ENCODE measurements around the gene IGDCC3.
"Not testable (repeated sequence)": the region's sequence is repeated elsewhere in the genome, so short reads cannot be mapped to it uniquely, and the experiment has no call there.

IGDCC3 gene

DNA sequence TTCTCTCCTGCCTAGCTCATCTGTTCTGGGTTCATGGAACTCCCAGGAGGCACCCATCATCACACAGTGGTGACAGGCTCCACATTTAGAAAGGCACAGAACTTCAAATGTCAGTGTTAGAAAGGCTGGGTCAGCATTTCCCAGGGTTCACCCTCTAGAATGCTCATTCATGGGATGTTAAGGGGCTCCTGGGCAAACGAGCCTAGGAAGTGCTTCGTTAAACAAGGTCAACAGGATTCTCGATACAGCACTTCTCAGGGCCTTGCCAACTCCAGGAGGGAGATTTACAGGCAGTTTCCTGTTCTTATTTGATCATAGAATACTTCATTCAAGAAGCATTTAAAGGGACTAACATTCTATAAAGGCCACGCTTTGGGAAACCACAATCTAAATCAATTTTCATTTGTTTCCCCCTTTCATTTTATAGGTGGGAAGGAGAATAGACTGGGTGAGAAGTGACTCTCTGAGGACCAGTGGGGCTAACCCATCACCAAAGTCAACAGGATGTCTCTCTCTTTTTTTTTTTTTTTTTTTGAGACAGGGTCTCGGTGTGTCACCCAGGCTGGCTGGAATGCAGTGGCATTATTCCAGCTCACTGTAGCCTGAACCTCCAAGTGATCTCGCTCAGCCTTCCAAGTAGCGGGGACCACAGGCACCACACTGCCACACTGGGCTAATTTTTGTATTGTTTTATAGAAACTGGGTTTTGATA, 30.7 kb upstream of the IGDCC3 start:
- intact Hi-C loops (cut with DNase I): no loop called here
- peak in 2 of 10 donors; percentile 17 to 24 for DNase-seq

GRCh38 chr15:65406424-65407000, 28.7 kb upstream of the IGDCC3 start:
- DNase-seq: peak in 1 of 10 donors; percentile 12

DNA sequence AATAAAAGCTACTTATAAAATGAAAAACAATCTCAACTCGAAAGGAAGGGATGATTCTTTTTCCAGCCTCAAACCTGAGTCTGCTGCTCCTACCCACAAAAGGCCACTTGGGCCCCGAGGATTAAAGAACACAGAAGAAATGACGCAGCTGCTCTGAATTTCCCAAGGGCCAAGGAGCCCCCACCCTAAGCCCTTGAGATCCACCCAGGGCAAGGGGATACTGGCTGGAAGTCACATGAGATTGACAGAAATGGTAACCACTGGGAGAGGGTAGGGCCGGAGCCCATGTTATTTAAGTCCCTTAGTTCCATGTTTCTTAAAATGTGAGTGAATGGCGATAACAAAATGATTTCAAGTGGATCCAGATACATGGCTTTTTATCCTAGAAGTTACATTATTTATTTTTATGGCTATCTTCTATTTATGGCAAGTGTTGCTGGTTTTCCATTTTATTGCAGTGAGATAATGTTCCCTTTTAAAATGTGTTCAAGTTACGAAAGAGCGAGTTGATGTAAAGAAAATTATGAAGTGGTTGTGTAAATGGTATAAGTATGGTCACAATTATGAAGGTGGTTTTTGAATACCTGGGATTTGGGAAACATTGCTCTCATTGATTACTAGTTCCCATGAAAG, 28.1 kb upstream of the IGDCC3 start:
- peak in 2 of 10 donors; percentile 14 to 22 for DNase-seq
- intact Hi-C loops (cut with DNase I): no loop called here

More at GRCh38 chr15:65406424-65407000, 28.7 kb upstream of the IGDCC3 start:
- intact Hi-C loops (cut with DNase I): no loop called here

- DNase-seq: peak in 1 of 10 donors; percentile 19
- intact Hi-C loops (cut with DNase I): no loop called here
Measured at GRCh38 chr15:65404186-65404872, 26.5 kb upstream of the IGDCC3 start.

DNA sequence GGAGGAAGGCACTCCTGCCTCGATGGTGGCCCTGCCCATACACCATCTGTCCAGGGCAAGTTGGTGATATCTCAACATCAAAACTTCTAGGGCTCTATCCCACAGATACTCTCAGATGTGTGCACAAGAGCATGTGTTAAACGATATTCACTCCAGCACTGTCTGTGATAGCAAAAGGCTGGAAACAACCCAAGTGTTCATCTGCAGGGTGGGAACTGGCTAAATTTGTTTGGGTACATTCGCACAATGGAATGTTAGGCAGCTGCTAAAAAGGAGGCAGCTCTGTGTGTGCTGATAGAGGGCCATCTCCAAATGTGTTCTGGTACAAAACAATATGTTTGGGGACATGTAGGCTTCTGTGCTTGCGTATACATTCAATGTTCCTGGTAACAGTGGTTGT, 25.2 kb upstream of the IGDCC3 start:
- no peak for DNase-seq
- intact Hi-C loops (cut with DNase I): no loop called here

GRCh38 chr15:65401611-65402240, 23.9 kb upstream of the IGDCC3 start:
- intact Hi-C loops (cut with DNase I): no loop called here

DNA sequence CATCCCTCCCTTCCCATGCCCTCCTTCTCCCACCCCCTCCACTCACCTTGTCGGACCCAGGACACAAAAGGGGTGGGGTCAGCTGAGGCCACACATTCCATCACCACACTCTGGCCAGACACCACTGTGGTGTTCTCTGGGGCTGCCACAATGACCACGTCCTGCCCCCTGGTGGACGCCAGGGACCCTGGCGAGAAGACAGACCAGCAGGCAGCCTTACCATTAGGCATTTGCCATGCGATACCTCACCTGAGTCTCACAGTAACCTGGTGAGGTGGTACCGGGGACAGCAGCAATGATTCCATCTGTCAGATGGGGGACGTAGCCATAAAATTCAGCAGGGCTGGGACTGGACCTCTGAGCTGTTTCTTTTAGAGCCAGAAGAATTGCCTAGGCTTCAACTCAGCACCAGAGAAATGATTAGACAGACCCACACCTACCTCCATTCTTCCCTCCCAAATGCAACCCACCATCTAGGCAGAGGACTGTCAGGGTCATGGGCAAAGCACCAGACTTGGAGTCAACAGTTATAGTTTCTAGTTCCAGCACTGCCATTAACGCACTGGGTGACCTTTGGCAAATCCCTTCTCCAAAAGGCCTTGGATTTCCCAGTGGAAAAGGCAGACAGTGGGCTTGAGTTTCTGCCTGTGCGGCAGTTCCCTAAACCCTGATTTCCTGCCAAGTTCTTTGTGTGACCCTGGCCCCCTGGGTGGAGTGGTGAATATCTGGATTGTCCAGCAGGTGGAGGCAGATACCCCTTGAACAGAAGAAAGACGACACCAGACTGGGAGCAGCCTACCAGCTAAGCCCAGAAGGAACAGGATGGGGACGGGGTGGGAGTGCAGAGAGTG, 23.2 kb upstream of the IGDCC3 start:
- intact Hi-C loops (cut with DNase I): no loop called here
- DNase-seq: peak in 8 of 10 donors; percentile 34 to 91 (median 58)

More at GRCh38 chr15:65401611-65402240, 23.9 kb upstream of the IGDCC3 start:
- peak in 2 of 10 donors; percentile 46 to 58 for DNase-seq

GRCh38 chr15:65399997-65400396, 22.2 kb upstream of the IGDCC3 start:
- peak in 1 of 10 donors; percentile 8 for DNase-seq
- intact Hi-C loops (cut with DNase I): no loop called here

DNA sequence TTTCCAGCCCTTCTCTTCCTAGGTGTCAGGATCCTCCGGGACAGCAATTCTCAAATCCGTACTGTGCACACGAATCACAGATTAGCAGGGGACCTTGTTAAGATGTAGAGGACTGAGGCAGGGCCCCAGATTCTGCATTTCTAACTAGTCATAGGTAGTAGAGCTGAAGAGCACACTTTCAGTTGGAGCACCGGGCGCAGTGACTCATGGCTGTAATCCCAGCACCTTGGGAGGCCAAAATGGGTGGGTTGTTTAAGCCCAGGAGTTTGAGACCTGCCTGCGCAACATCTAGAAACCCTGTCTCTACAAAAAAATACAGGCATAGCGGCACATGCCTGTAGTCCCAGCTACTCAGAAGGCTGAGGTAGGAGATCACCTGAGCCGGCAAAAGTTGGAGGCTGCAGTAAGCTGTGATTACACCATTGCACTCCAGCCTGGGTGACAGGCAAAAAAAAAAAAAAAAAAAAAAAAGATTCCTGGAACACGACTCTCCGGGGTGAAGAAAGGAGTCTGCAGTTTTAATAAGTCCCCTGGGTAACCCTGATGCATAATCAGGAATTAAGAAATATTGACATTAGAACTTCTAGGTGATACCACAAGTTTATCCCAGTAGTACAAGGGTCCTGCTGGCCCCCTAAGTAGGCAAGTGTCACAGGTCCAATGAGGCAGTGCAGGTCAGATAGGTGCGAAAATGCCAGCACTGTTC, 21.4 kb upstream of the IGDCC3 start:
- DNase-seq: peak in 3 of 10 donors; percentile 16 to 28 (median 24)
- intact Hi-C loops (cut with DNase I): no loop called here

DNA sequence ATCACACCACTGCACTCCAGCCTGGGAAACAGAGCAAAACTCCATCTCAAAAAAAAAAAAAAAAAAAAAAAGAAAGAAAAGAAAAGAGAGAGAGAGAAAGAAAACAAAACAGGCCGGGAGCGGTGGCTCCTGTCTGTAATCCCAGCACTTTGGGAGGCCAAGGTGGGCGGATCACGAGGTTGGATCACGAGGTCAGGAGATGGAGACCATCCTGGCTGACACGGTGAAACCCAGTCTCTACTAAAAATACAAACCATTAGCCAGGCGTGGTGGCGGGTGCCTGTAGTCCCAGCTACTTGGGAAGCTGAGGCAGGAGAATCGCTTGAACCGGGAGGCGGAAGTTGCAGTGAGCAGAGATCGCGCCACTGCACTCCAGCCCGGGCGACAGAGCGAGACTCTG, 20.7 kb upstream of the IGDCC3 start:
- DNase-seq: peak in 3 of 10 donors; percentile 37 to 74 (median 44)
- intact Hi-C loops (cut with DNase I): not testable (repeated sequence)

GRCh38 chr15:65396965-65397317, 19.1 kb upstream of the IGDCC3 start:
- no peak for DNase-seq

GRCh38 chr15:65396283-65396964, 18.6 kb upstream of the IGDCC3 start:
- peak in 3 of 10 donors; percentile 41 to 69 (median 47) for DNase-seq
- intact Hi-C loops (cut with DNase I): no loop called here

More at GRCh38 chr15:65396965-65397317, 19.1 kb upstream of the IGDCC3 start:
- intact Hi-C loops (cut with DNase I): no loop called here

DNA sequence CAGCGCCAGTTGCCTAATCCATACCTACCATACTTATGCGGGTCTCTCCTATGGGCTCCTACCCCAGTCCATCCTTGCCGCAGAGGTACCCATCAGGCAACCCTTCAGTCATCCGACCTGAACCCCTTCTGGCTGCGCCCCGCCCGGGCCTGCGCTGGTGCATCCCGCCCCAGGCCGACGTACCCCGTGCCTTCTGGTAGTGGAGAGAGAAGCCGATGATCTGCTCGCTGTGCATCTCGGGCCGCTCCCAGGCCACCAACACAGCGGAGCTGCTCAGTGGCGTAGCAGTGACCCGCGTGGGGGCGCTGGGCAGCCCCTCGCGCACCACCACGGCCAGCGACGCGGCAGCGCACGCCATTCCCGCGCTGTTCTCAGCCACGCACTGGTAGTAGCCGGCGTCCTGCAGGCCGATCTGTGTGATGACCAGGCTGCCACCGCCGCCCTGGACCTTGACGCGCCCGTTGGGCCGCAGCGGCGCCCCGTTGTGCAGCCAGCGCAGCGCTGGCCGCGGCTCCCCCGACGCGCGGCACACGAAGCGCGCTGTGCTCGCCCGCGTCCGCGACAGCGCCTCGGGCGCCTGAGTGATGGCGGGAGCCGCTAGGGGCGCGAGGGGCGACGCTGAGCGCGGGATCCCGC, 17.9 kb upstream of the IGDCC3 start:
- intact Hi-C loops (cut with DNase I): no loop called here
- DNase-seq: peak in 3 of 10 donors; percentile 52 to 76 (median 62)

DNA sequence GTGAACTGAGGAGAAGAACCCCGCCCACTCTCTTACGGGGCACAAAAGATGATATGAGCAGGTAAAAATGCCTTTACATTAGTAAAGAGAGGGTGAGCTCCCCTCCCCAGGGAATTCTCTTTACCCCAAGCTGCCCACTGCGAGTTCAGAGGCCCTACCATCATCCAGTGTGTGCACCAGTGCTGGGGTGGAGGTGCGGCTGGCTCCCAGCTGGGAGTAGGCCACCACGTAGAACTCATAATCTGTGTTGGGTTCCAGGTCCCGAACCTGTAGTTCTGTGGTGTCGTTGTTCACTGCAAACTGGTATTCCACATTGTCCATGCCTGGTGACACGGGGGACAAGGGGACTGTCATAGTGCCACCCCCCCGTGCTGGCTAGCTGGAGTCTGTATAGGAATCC, 17.1 kb upstream of the IGDCC3 start:
- peak in 3 of 10 donors; percentile 9 to 63 (median 41) for DNase-seq
- intact Hi-C loops (cut with DNase I): no loop called here

- peak in 3 of 10 donors; percentile 31 to 50 (median 48) for DNase-seq
- intact Hi-C loops (cut with DNase I): no loop called here
Measured at GRCh38 chr15:65394280-65394789, 16.5 kb upstream of the IGDCC3 start.

DNA sequence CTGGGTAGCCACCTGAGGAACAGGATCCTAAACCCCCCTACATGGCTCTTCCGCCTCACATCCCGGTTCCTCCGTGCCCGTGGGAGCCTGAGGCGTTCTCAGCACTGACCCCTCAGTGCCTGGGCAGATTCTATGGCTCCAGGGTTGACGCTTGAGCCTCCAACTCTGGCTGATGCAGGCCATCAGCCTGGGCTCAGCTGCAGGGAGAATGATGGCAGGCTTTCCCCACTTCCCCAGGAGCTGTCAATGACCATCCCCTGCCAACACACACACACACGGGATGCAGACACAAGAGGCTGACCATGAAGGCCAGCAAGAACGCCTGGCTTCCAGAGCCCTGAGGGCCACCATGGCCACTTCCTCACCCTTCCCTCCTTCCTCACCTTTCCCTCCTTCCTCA, 15.8 kb upstream of the IGDCC3 start:
- DNase-seq: peak in 3 of 10 donors; percentile 17 to 32 (median 22)
- intact Hi-C loops (cut with DNase I): no loop called here

DNA sequence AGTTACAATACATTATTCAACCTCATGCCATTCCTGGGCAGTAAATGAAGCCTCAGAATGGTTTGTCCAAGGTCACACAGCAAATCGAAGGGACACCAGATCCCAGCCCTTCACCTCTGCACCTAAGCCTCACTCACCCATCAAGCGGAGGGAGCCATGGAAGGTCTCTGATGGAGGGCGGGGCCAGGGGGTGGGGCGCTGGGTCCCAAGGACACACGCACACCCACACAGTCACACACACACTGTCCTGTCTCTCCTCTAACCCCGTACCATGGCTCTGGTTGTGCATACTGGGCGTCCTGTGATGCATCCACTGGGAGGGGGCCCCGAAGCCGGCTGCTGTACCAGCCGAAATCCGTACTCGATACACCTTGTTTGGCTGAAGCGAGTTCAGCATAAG, 15.3 kb upstream of the IGDCC3 start:
- peak in 2 of 10 donors; percentile 34 to 62 for DNase-seq

DNA sequence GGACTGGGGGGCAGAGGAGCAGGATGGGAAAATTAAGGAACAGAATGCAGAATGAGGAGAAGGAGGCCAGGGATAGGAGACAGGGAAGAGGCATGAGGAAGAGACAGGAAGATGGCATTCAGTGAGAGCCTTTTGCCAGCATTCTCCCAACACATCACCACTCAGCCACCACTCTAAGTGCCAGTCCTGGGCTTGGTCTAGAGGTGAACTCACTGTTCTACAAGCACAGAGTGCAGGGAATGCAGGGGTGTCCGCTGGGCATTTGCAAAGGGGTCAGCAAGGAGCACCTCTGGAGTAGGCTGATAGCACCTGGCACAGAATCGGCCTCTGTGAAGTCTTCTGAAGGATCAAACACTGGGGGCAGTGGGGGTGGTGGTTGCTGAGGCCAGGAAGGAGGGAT, 14.6 kb upstream of the IGDCC3 start:
- intact Hi-C loops (cut with DNase I): no loop called here
- DNase-seq: peak in 3 of 10 donors; percentile 3 to 33 (median 7)

More for the DNA sequence above, 15.3 kb upstream of the IGDCC3 start:
- intact Hi-C loops (cut with DNase I): no loop called here

Data from posterior cingulate gyrus (tissue), 11 donors.